Caki2 (cell line): ENCODE results near the gene ATG13. TPM values are rescaled to one million over a fixed set of nuclear protein-coding genes. Genes with fewer than 3 reads are reported as not detected.

ENCODE experiments used
- total RNA-seq: library from RNA; depleted of rRNA; stranded (reverse); fragments of >200 nt; shearing (Covaris generic); gene quantifications from 2 replicates; pipeline ENCODE4 v1.2.3, GENCODE V29; 2014; ENCODE audit warnings: low replicate concordance; rRNA removed

Gene ATG13
- total RNA-seq, 1 experiment from 2014 or later = 43.1 TPM

Other genes with a start within 250 kb of the ATG13 start
- gene MDK, start 235.9 kb upstream of the ATG13 start, total RNA-seq = 155 and 185 TPM in 2 replicates
- 3.2 TPM in 1 of 2 replicates, not detected in the other for gene CHRM4, start 225.8 kb upstream of the ATG13 start, total RNA-seq
- gene AMBRA1, start 23.5 kb upstream of the ATG13 start, total RNA-seq = 21.0 and 28.1 TPM in 2 replicates
- gene HARBI1, start 326 bp upstream of the ATG13 start, total RNA-seq = 1.6 and 4.8 TPM in 2 replicates
- 6.1 and 9.4 TPM in 2 replicates for gene ARHGAP1, start 83.1 kb downstream of the ATG13 start, total RNA-seq
- gene ZNF408, start 83.5 kb downstream of the ATG13 start, total RNA-seq = 12.2 and 21.8 TPM in 2 replicates
- gene F2, start 101.7 kb downstream of the ATG13 start, total RNA-seq = 0.71 TPM in 1 of 2 replicates, not detected in the other
- gene CKAP5, start 228.7 kb downstream of the ATG13 start, total RNA-seq = 24.3 and 24.7 TPM in 2 replicates